Neutrophil (primary cell): ENCODE data around the gene SNX9.

Source experiments
- H3K27ac ChIP-seq: fragments of 200-600 bp; sonication (generic); 2 replicates; pipeline ENCODE4 v1.5.1; 2016; ENCODE audit warnings: mild to moderate bottlenecking, moderate library complexity
- H3K27me3 ChIP-seq: fragments of 200-600 bp; sonication (generic); 2 replicates; pipeline ENCODE4 v1.6.0; 2016; ENCODE audit warnings: mild to moderate bottlenecking
- H3K36me3 ChIP-seq: fragments of 200-600 bp; sonication (generic); 2 replicates; pipeline ENCODE4 v1.5.1; 2017
- H3K4me1 ChIP-seq, 2 experiments: fragments of 200-600 bp in 1 of 2; sonication (generic) in 1 of 2; 1 replicate in 1 of 2; 2 replicates in 1 of 2; pipeline versions ENCODE4 v1.5.1 to v1.6.1; 2013 to 2016; ENCODE audit warnings: low read depth in 1 of 2, low read length in 1 of 2, mild to moderate bottlenecking in 1 of 2, moderate library complexity in 1 of 2; ENCODE audit not compliant: control insufficient read depth in 1 of 2, insufficient read depth in 1 of 2
- H3K4me3 ChIP-seq, 2 experiments: fragments of 200-600 bp in 1 of 2; sonication (generic) in 1 of 2; 1 replicate in 1 of 2; 2 replicates in 1 of 2; pipeline ENCODE4 v1.5.1; 2013 to 2016; ENCODE audit warnings: low read depth in 1 of 2, low read length in 1 of 2, mild to moderate bottlenecking in 1 of 2, moderate library complexity in 1 of 2
- H3K9me3 ChIP-seq: fragments of 200-600 bp; sonication (generic); 2 replicates; pipeline ENCODE4 v1.5.1; 2016
- CTCF ChIP-seq: fragments of 200-600 bp; sonication (generic); IDR thresholded peaks from 2 replicates; pipeline ENCODE4 v1.5.1; 2016; ENCODE audit warnings: antibody characterized with exemption

The SNX9 gene

GRCh38 chr6:157954150-157955117 is 131.4 kb downstream of the SNX9 start:
- TF ChIP-seq CTCF = no peak
- Histone ChIP-seq H3K36me3 (no peaks in the 10 kb centered on the region), H3K27ac (no peak overlapping the region), H3K9me3 (no peaks in the 10 kb centered on the region), H3K4me3 (no peak overlapping the region), H3K27me3 (no peaks in the 10 kb centered on the region), H3K4me1 (no peaks in the 10 kb centered on the region)

- H3K4me1 ChIP-seq = no peaks in the 10 kb centered on the region
These were observed 132.6 kb downstream of the SNX9 start for GRCh38 chr6:157955675-157956074.

GRCh38 chr6:157956171-157956730 is 133.2 kb downstream of the SNX9 start:
- Histone ChIP-seq H3K4me1 (no peaks in the 10 kb centered on the region), H3K27me3 (no peaks in the 10 kb centered on the region), H3K9me3 (peaks cover 4% of the 10 kb centered on the region), H3K27ac (no peak overlapping the region), H3K4me3 (no peak overlapping the region), H3K36me3 (no peaks in the 10 kb centered on the region)
- TF ChIP-seq CTCF = no peak

More at GRCh38 chr6:157955675-157956074, 132.6 kb downstream of the SNX9 start:
- no peak overlapping the region for H3K27ac ChIP-seq
- no peak for TF ChIP-seq CTCF
- H3K36me3 ChIP-seq = no peaks in the 10 kb centered on the region
- peaks cover 4% of the 10 kb centered on the region for H3K9me3 ChIP-seq
- no peaks in the 10 kb centered on the region for H3K27me3 ChIP-seq
- H3K4me3 ChIP-seq = no peak overlapping the region

- Histone ChIP-seq H3K27ac (no peak overlapping the region), H3K27me3 (no peaks in the 10 kb centered on the region), H3K4me1 (peaks cover 0 to 8% of the 10 kb centered on the region in 2 experiments), H3K4me3 (no peak overlapping the region), H3K36me3 (no peaks in the 10 kb centered on the region), H3K9me3 (peaks cover 4% of the 10 kb centered on the region)
- TF ChIP-seq CTCF = no peak
These were observed 136.6 kb downstream of the SNX9 start for GRCh38 chr6:157959451-157960227.

GRCh38 chr6:157961153-157961831 is 138.2 kb downstream of the SNX9 start:
- Histone ChIP-seq H3K27me3 (no peaks in the 10 kb centered on the region), H3K9me3 (peaks cover 4% of the 10 kb centered on the region), H3K36me3 (no peaks in the 10 kb centered on the region), H3K4me3 (no peak overlapping the region), H3K27ac (no peak overlapping the region), H3K4me1 (peaks cover 0 to 8% of the 10 kb centered on the region in 2 experiments)
- no peak for TF ChIP-seq CTCF
